Mucosa of rectum (tissue), 2 donors: Measurements from ENCODE around the gene RASD1.

ENCODE experiments used
- H3K27ac ChIP-seq, 2 donors: one replicate each; pipeline ENCODE4 v1.7.0; 2013; ENCODE audit warnings: inconsistent platforms in 2 of 2, low read depth in 2 of 2, low read length in 2 of 2
- H3K27me3 ChIP-seq, 2 donors: one replicate each; pipeline ENCODE4 v1.7.0; 2013; ENCODE audit warnings: low read length in 2 of 2; ENCODE audit not compliant: control insufficient read depth in 2 of 2, insufficient read depth in 2 of 2
- H3K36me3 ChIP-seq, 2 donors: one replicate each; pipeline ENCODE4 v1.7.0; 2013; ENCODE audit warnings: low read length in 2 of 2; ENCODE audit not compliant: control insufficient read depth in 2 of 2, insufficient read depth in 2 of 2
- H3K4me1 ChIP-seq, 2 donors: one replicate each; pipeline ENCODE4 v1.7.0; 2013; ENCODE audit warnings: low read length in 2 of 2, mild to moderate bottlenecking in 1 of 2; ENCODE audit not compliant: control insufficient read depth in 2 of 2, insufficient read depth in 2 of 2
- H3K4me3 ChIP-seq, 2 donors: one replicate each; pipeline ENCODE4 v1.7.0; 2013; ENCODE audit warnings: low read length in 2 of 2
- H3K9ac ChIP-seq, 2 donors: one replicate each; pipeline ENCODE4 v1.7.0; 2013; ENCODE audit warnings: low read length in 2 of 2, low read depth in 1 of 2, mild to moderate bottlenecking in 1 of 2
- H3K9me3 ChIP-seq, 2 donors: one replicate each; pipeline ENCODE4 v1.7.0; 2013; ENCODE audit warnings: low read length in 2 of 2; ENCODE audit not compliant: control insufficient read depth in 2 of 2
- donor health status: healthy.
- donor health status: Normal muscosa, but diverticular disease.

Gene RASD1, protein sequence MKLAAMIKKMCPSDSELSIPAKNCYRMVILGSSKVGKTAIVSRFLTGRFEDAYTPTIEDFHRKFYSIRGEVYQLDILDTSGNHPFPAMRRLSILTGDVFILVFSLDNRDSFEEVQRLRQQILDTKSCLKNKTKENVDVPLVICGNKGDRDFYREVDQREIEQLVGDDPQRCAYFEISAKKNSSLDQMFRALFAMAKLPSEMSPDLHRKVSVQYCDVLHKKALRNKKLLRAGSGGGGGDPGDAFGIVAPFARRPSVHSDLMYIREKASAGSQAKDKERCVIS

DNA sequence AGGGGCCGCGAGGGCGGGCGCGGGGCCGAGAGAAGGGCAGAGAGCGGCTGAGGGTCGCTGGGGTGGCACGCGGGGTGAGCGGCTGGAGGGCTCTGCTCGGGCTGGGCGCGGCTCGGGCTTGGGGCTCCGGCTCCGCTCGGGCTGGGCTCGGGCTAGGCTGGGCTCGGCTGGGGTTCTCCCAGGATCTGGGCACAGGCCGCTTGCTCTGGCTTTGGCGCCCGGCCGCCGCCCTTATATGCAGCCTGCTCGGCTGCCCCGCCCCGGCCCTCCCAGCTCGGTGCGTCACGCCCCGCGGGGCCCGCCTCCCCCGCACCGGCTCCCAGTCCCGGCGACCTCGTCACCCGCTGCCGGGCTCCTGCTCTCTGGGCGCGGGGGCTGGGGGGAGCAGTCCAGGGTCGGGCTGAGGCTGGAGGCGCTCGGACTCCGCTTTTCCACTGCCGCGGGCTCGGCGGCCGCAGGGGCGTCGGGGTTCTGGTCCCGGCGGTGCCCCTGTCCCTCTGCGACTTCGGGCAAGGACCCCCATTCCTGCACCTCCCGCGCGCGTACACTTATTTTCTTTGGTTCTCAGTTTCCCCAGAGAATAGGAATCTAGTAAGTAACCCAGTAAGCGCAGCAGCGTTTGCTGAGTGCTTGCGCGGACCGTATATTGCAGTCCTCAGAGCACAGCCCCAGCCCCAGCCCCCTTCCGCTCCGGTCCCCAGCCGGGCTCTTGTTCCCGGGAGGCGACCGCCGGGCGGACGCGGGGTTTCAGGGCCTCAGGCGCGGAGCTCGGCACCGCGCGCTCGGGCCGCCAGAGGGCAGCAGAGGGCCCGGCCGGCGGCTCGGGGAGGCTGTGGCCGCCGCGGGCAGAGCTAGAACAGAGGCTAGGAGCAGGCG lies at the start of gene RASD1:
RASD1 (minus strand) TSS at position 207 of the 876 bp plus-strand sequence. CDS start 214 bp downstream, outside the sequence.
- Histone ChIP-seq H3K27ac (peak within 1 kb of the TSS; percentile 71 to 74), H3K4me1 (peaks cover 36 to 42% of the 10 kb centered on the region in 2 donors), H3K27me3 (peaks cover 0 to 3% of the 10 kb centered on the region in 2 donors), H3K36me3 (peaks cover 12 to 13% of the 10 kb centered on the region in 2 donors), H3K9ac (peak within 1 kb of the TSS; percentile 63 to 75), H3K4me3 (peak within 1 kb of the TSS; percentile 75 to 76), H3K9me3 (no peaks in the 10 kb centered on the region)

DNA sequence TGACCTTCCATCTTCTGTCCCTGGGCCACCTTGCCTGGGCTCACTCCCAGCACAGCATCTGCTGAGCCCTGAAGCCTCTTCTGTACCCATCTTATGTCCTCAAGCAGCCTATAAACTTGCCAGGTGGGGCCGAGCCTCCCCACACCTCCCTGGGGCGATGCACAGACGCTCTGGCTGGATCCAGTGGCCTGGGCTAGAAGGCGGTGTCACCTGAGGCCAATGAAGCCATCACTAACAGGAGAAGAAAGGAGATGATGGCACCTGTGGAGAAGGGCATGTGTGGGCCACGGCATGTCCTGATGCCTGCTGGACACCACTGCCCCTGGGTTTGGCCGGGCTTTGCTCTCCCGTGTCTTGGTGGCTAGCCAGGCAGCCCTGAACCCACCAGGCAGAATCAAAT lies 49.8 kb upstream of the RASD1 start:
- H3K27me3 ChIP-seq, result no peaks in the 10 kb centered on the region
- H3K36me3 ChIP-seq, result no peaks in the 10 kb centered on the region
- peaks cover 0 to under 1% of the 10 kb centered on the region in 2 donors for H3K4me1 ChIP-seq
- no peak overlapping the region for H3K4me3 ChIP-seq
- no peak overlapping the region for H3K9ac ChIP-seq
- H3K27ac ChIP-seq, result no peak overlapping the region
- H3K9me3 ChIP-seq, result no peaks in the 10 kb centered on the region

DNA sequence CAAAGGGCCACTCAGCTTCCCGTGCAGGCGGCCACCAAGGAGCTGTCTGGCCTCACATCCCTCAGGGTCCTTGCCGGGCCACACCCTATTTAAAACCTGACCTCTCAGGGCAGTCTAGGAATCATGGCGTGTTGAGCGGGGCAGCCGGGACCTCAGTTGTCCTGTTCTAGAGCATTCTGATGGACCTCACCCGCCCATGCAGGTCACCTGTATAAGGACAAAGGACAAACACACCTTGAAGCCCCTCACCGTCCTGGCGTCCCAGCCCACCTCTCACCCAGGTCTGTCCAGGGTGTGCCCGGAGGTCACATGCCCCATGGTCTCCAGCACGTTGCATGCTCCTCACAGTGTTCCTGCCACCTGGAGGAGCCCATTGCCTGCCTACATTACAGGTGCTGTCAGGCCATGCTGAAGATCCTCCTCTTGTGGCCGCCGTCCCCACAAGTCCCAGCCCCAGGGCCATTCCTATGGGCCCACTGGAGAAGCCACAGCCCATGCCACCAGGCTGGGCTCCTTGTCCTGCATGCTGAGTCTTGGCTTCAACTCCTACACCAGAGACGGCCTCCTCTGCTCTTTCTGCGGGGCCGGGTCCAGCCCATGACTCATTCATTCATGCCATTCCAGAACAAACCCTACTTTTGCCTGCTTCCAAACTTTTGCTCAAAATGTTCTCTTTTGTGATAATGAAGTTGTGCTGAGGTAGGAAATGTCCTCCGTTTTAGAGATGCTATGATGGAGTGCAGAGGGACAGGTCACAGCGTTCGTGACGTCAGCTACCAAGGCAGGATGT lies 49.0 kb upstream of the RASD1 start:
- Histone ChIP-seq H3K36me3 (no peaks in the 10 kb centered on the region), H3K4me3 (no peak overlapping the region), H3K4me1 (peaks cover 0 to 3% of the 10 kb centered on the region in 2 donors), H3K27ac (no peak overlapping the region), H3K27me3 (no peaks in the 10 kb centered on the region), H3K9me3 (no peaks in the 10 kb centered on the region), H3K9ac (no peak overlapping the region)

DNA sequence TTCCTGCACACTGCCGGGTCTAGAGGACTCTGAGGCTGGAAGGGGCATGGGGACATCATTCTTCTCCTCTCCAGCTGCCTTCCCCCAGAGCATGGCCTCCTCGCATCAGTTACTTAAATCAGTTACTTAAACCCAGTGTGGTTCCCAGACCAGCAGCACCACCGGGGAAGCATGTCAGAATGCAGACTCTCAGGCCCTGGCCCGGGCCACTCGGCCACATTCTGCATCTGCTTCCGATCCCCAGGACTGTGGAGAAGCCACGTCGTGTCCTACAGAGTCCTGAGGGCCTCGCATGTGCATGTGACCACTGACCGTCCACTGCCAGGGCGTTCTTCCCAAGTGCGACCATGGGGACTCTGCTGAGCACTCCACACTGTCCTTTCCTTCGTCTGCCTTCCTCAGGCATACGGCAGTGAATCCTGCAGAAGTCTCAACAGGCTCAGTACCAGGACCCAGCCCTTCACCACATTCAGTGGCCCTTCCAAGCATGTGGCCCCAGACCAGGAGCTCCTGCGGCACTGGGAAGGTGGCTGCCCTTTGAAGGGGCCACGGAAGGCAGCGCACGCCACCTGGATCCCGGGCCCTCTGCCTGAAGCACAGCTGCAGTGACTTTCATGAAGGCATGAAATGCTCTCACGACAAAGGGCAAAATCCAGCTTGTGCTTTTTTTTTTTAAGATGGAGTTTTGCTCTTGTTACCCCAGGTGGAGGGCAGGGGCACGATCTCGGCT lies 46.9 kb upstream of the RASD1 start:
- Histone ChIP-seq H3K36me3 (no peaks in the 10 kb centered on the region), H3K9me3 (no peaks in the 10 kb centered on the region), H3K27ac (no peak overlapping the region), H3K9ac (no peak overlapping the region), H3K27me3 (no peaks in the 10 kb centered on the region), H3K4me1 (peaks cover 11 to 18% of the 10 kb centered on the region in 2 donors), H3K4me3 (no peak overlapping the region)

DNA sequence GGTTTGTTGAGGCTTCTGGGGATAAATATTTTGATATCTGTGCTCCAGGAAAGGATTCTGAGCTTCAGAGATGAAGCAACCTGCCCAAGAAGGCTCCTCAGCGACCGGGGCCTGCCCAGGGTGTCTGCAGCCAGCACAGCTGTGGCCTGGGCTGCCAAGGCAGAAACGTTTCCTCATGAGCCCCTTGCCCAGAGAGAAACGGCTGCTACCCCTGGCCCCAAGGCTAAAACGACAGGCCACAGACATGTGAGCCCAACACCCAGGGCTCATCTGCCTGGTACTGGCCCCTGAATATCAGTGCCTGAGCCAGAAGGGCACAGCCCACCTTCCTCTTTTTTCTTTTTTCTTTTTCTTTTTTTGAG lies 45.4 kb upstream of the RASD1 start:
- Histone ChIP-seq H3K27me3 (no peaks in the 10 kb centered on the region), H3K36me3 (no peaks in the 10 kb centered on the region), H3K4me1 (peaks cover 26 to 33% of the 10 kb centered on the region in 2 donors), H3K9me3 (no peaks in the 10 kb centered on the region), H3K9ac (no peak overlapping the region), H3K27ac (no peak overlapping the region), H3K4me3 (no peak overlapping the region)

DNA sequence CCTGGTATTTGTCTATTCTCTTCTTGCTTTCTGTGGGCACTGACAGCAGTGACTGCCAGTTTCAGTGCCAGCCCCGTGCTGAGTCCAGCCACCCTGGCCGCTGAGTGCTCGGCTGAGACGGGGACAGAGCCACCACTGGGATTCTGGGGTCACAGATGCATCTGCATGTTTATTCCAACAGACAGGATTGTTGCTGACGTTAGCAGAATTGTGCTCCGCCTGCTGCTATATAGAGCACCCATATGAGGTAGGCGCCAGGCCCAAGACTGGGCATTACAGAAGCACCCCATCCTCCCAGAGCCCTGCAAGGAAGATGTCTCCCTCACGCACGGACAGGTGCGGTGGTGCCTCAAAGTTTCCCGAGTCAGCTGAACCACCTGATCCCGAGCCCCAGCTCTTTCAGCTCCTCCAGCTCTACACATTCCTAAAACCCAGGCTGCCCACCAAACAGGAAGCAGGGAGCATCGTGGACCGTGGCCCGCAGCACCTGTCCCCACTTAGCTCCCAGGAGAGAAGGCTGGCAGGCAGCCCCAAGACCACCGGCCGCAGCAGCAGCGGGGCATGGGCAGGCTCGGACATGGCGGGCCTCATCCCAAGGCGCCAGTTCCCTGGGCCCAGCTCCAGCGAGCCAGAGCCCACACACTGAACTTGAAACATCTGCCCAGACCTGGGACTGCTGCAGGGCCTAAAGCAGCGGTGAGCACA lies 44.9 kb upstream of the RASD1 start:
- Histone ChIP-seq H3K9me3 (no peaks in the 10 kb centered on the region), H3K4me1 (peaks cover 30 to 35% of the 10 kb centered on the region in 2 donors), H3K4me3 (no peak overlapping the region), H3K27ac (no peak overlapping the region), H3K9ac (no peak overlapping the region), H3K36me3 (no peaks in the 10 kb centered on the region), H3K27me3 (no peaks in the 10 kb centered on the region)

DNA sequence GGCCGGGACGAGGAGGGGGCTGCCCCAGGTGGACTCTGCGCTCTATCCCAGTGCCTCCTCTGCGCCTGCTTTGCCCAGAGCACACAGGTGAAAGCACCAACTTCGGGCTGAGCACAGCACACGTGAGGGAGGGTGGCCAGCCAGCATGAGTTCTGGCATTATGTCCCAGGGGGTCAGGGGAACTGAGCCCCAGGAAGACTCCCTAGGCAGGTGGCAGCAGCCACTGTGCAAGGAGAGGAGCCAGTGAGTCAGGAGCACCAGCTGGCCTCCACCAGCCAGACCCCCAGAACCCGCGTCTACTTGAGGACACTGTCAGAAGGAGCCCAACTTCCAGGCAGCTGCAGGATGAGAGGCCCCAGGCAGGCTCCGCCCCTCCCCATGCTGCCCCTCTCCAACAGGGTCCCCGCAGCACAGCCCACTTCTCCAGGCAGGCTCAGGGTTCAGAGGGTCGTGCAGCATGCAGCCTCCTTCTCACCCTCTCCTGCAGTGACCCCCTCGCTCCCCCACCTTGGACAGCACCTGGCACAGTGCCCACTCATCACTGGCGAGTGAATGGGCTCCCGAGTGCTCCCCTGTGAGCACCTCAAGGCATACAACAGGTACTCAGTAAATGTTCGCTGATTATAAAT lies 44.2 kb upstream of the RASD1 start:
- H3K27me3 ChIP-seq, result no peaks in the 10 kb centered on the region
- peak overlapping the region in 1 of 2 donors; percentile 1 for H3K27ac ChIP-seq
- H3K36me3 ChIP-seq, result no peaks in the 10 kb centered on the region
- peaks cover 31 to 35% of the 10 kb centered on the region in 2 donors for H3K4me1 ChIP-seq
- H3K4me3 ChIP-seq, result no peak overlapping the region
- H3K9ac ChIP-seq, result no peak overlapping the region
- no peaks in the 10 kb centered on the region for H3K9me3 ChIP-seq

DNA sequence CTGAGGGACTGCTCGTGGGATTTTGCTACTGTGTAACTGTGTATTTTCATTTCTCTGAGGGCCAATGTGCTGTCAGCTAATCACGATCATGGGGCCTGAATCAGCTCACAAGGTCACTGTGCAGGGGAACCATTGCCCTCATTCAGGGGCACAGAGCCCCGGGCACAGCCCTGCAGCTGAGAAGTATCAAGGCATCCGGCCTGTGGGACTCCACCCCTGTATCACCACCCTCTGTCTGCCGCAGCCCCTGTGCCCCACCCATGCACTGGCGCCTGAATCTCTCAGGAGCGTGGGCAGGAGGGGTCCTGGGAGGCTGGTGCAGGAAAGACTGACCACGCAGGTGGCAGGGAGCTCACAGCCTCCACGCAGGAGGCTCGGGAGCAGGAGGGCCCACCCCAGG lies 43.4 kb upstream of the RASD1 start:
- peaks cover 31 to 35% of the 10 kb centered on the region in 2 donors for H3K4me1 ChIP-seq
- H3K4me3 ChIP-seq, result no peak overlapping the region
- H3K9ac ChIP-seq, result peak overlapping the region in 1 of 2 donors; percentile 4
- no peaks in the 10 kb centered on the region for H3K27me3 ChIP-seq
- H3K27ac ChIP-seq, result peak overlapping the region; percentile 72 to 74
- H3K9me3 ChIP-seq, result no peaks in the 10 kb centered on the region
- H3K36me3 ChIP-seq, result no peaks in the 10 kb centered on the region
